Esophagus muscularis mucosa (tissue), 4 donors: ENCODE data around the gene NT5M. TPM values are rescaled to one million over a fixed set of nuclear protein-coding genes. Genes with fewer than 3 reads are reported as not detected.

Experiments used
- DNase-seq: peaks from one replicate; pipeline ENCODE4 v3.0.0-alpha.2; 2017; ENCODE audit errors: extremely low spot score
- H3K27ac ChIP-seq, 4 donors: fragments of 200-600 bp; sonication (generic); replicated peaks in 1 of 4; 1 replicate in 3 of 4; 2 replicates in 1 of 4; pipeline ENCODE4 v1.5.1; 2016 to 2019; ENCODE audit warnings: mild to moderate bottlenecking in 1 of 4
- H3K27me3 ChIP-seq, 4 donors: fragments of 200-600 bp; sonication (generic); one replicate each; pipeline versions ENCODE4 v1.5.1 to v1.6.0; 2016 to 2019
- H3K36me3 ChIP-seq, 4 donors: fragments of 200-600 bp; sonication (generic); one replicate each; pipeline ENCODE4 v1.5.1; 2016 to 2019
- H3K4me1 ChIP-seq, 4 donors: fragments of 200-600 bp; sonication (generic); one replicate each; pipeline ENCODE4 v1.5.1; 2016 to 2019
- H3K4me3 ChIP-seq, 4 donors: fragments of 200-600 bp; sonication (generic); 1 replicate in 2 of 4; 2 replicates in 2 of 4; pipeline ENCODE4 v1.5.1; 2016 to 2019; ENCODE audit warnings: mild to moderate bottlenecking in 4 of 4, moderate library complexity in 1 of 4
- H3K9me3 ChIP-seq, 4 donors: fragments of 200-600 bp; sonication (generic); 1 replicate in 3 of 4; 2 replicates in 1 of 4; pipeline ENCODE4 v1.5.1; 2016 to 2019
- CTCF ChIP-seq, 3 experiments: fragments of 200-600 bp in 2 of 3; fragments of 450-650 bp in 1 of 3; sonication (generic) in 2 of 3; IDR thresholded peaks; one replicate each; pipeline ENCODE4 v1.5.1; 2017 to 2019; ENCODE audit warnings: antibody characterized with exemption in 3 of 3, mild to moderate bottlenecking in 2 of 3, moderate library complexity in 1 of 3
- EP300 ChIP-seq: sonication (generic); formaldehyde crosslinking; IDR thresholded peaks from one replicate; pipeline ENCODE4 v1.6.1; 2017; ENCODE audit warnings: antibody characterized with exemption
- POLR2A ChIP-seq: fragments of 450-650 bp; IDR thresholded peaks from one replicate; pipeline ENCODE4 v1.6.1; 2017; ENCODE audit warnings: antibody characterized with exemption, moderate library complexity, mild to moderate bottlenecking, low read depth
- POLR2AphosphoS5 ChIP-seq, 2 donors: sonication (generic); formaldehyde crosslinking; IDR thresholded peaks; one replicate each; pipeline ENCODE4 v1.6.1; 2017; ENCODE audit warnings: antibody characterized with exemption in 2 of 2
- WGBS: methylation state at CpG from one replicate; pipeline ENCODE4 v1.1.5; 2018; 5-methylcytosine and 5-hydroxymethylcytosine counted together
- intact Hi-C: fragments of 100-400 bp; cut with DNase I; formaldehyde crosslinking; loops from one replicate; pipeline ENCODE4 v1.15.1; 2023
- total RNA-seq, 4 donors: library from RNA; depleted of rRNA; stranded (reverse); fragments of >200 nt; gene quantifications; one replicate each; pipeline versions ENCODE4 v1.1.0 to v1.2.1, GENCODE V29; 2016

The NT5M gene
- total RNA-seq, 4 donors from 2014 or later = 4.3 to 11.5 (median 7.0) TPM

DNA sequence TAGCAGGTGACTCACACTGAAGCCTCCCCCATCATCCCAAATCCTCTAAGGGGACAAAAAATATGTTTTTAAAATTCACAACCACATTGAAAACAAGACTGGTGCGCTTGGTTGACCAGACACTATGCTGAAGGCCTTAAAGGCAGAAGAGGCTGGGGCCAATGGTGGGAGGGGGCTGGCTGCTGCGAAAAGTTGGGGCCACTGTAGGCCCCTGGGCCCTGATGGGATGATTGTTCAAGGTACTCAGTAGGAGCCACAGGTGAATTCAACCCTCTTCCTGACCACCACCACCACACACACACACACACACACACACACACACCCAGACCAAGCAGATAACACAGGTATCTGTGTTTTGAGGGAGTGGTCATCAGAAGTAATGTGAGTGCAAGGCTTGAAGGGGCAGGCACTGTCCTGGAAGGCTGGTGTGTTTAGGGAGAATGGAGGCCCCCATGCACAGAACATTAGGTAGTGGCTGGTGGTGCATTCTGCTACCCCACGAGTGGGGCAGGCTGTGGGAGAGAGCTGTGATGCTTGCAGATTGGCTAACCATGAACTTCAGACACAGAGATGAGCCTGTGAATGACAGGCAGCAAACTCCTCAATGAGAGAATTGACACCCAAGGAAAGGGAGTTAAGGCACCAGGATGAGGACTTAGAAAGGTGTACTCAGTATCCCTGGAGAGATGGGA is 55.0 kb downstream of the NT5M start:
- peaks cover 0 to 37% (median 2%) of the 10 kb centered on the region in 4 donors for H3K27me3 ChIP-seq
- H3K36me3 ChIP-seq = no peaks in the 10 kb centered on the region
- peaks cover 3 to 17% (median 9%) of the 10 kb centered on the region in 4 donors for H3K4me1 ChIP-seq
- TF ChIP-seq EP300 = no peak
- TF ChIP-seq CTCF (IDR thresholded peaks at IDR 0.05) = no peak
- no peak for TF ChIP-seq POLR2A
- TF ChIP-seq POLR2AphosphoS5 (IDR thresholded peaks at IDR 0.05) = no peak
- no peak for DNase-seq
- intact Hi-C loops = loop anchor here (5.0 to 10.0 kb wide), 2 partner anchors 137 to 214 kb away; partner anchors contain the start of gene RASD1
- no peak overlapping the region for H3K27ac ChIP-seq
- 87% methylated on average over 3 of the region's 3 CpGs for WGBS
- H3K4me3 ChIP-seq = no peak overlapping the region
- H3K9me3 ChIP-seq = peaks cover 0 to 4% (median 0%) of the 10 kb centered on the region in 4 donors

- Histone ChIP-seq H3K27me3 (peaks cover 0 to 37% (median 1%) of the 10 kb centered on the region in 4 donors), H3K36me3 (no peaks in the 10 kb centered on the region), H3K9me3 (peaks cover 0 to 4% (median 0%) of the 10 kb centered on the region in 4 donors), H3K4me1 (peaks cover 4 to 17% (median 10%) of the 10 kb centered on the region in 4 donors), H3K27ac (no peak overlapping the region), H3K4me3 (no peak overlapping the region)
- 46% methylated on average over 2 of the region's 2 CpGs for whole genome bisulfite sequencing
- no peak for TF ChIP-seq POLR2A
- no peak for TF ChIP-seq EP300
- no peak for TF ChIP-seq POLR2AphosphoS5 (IDR thresholded peaks at IDR 0.05)
- no peak for TF ChIP-seq CTCF (IDR thresholded peaks at IDR 0.05)
- intact Hi-C loops = loop anchor here (5.0 to 10.0 kb wide), 2 partner anchors 136 to 213 kb away; partner anchors contain the start of gene RASD1
- DNase-seq = no peak
These were observed 55.7 kb downstream of the NT5M start for GRCh38 chr17:17358866-17359265.

GRCh38 chr17:17359271-17359670 is 56.1 kb downstream of the NT5M start:
- WGBS = 77% methylated on average over 2 of the region's 2 CpGs
- Histone ChIP-seq H3K36me3 (no peaks in the 10 kb centered on the region), H3K9me3 (peaks cover 0 to 4% (median 0%) of the 10 kb centered on the region in 4 donors), H3K4me3 (no peak overlapping the region), H3K27me3 (peaks cover 0 to 37% (median 0%) of the 10 kb centered on the region in 4 donors), H3K4me1 (peaks cover 4 to 17% (median 12%) of the 10 kb centered on the region in 4 donors), H3K27ac (no peak overlapping the region)
- TF ChIP-seq POLR2A (no peak), POLR2AphosphoS5 (IDR thresholded peaks at IDR 0.05) (no peak), CTCF (IDR thresholded peaks at IDR 0.05) (no peak), EP300 (no peak)
- intact Hi-C loops = loop anchor here (5.0 to 10.0 kb wide), 2 partner anchors 136 to 213 kb away; partner anchors contain the start of gene RASD1
- no peak for DNase-seq

- H3K27me3 ChIP-seq = peaks cover 0 to 42% (median 0%) of the 10 kb centered on the region in 4 donors
- H3K36me3 ChIP-seq = no peaks in the 10 kb centered on the region
- intact Hi-C loops = no loop called here
These were observed 57.0 kb downstream of the NT5M start for GRCh38 chr17:17360087-17360730.

More at GRCh38 chr17:17360087-17360730, 57.0 kb downstream of the NT5M start:
- H3K9me3 ChIP-seq = peaks cover 0 to 4% (median 0%) of the 10 kb centered on the region in 4 donors
- H3K4me3 ChIP-seq = no peak overlapping the region
- no peak for DNase-seq
- TF ChIP-seq EP300 (no peak), POLR2AphosphoS5 (IDR thresholded peaks at IDR 0.05) (no peak), POLR2A (no peak), CTCF (IDR thresholded peaks at IDR 0.05) (no peak)
- 94% methylated on average over 1 of the region's 1 CpG for WGBS
- peaks cover under 1 to 12% (median 9%) of the 10 kb centered on the region in 4 donors for H3K4me1 ChIP-seq
- H3K27ac ChIP-seq = no peak overlapping the region
